ENCODE results near the gene MCL1.
A peak's percentile ranks its signal among the peaks of the same experiment; 100 is the strongest.

DNA sequence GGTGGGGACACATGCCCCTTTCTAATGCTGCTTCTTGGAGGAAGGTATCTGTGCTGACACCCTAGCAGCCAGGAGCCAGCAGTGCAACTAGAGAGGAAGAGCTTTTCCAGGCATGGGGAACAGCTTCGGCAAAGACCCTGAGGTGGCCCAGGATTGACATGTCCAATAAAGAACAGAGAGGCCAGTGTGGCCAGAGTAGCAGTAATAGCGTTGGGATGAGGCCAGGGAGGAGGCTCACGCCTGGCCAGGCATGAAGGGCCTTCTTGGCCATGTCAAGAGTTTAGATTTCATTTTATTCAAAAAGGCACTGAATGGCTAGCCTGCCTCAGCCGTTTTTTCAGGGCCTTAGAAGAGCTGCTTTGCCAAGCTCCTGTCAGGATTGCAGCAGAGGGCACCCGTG lies 46.5 kb downstream of the MCL1 start:
- TF ChIP-seq, protein P1, sequence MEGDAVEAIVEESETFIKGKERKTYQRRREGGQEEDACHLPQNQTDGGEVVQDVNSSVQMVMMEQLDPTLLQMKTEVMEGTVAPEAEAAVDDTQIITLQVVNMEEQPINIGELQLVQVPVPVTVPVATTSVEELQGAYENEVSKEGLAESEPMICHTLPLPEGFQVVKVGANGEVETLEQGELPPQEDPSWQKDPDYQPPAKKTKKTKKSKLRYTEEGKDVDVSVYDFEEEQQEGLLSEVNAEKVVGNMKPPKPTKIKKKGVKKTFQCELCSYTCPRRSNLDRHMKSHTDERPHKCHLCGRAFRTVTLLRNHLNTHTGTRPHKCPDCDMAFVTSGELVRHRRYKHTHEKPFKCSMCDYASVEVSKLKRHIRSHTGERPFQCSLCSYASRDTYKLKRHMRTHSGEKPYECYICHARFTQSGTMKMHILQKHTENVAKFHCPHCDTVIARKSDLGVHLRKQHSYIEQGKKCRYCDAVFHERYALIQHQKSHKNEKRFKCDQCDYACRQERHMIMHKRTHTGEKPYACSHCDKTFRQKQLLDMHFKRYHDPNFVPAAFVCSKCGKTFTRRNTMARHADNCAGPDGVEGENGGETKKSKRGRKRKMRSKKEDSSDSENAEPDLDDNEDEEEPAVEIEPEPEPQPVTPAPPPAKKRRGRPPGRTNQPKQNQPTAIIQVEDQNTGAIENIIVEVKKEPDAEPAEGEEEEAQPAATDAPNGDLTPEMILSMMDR (conservative IDR thresholded peaks at IDR 0.05) = peak; percentile 71
- TF ChIP-seq ZFX (IDR thresholded peaks at IDR 0.05) = no peak

All from C4-2B (cell line).